Hindlimb muscle (tissue), 1 donor: Measurements from ENCODE around the gene CCN2. TPM values are rescaled to one million over a fixed set of nuclear protein-coding genes. Genes with fewer than 3 reads are reported as not detected.

ENCODE experiments used
- DNase-seq: peaks from one replicate; pipeline ENCODE4 v3.0.0-alpha.2; 2013
- polyA plus RNA-seq: library from polyadenylated mRNA; unstranded; fragments of 120-200 nt; gene quantifications from one replicate; pipeline ENCODE4 v1.2.1, GENCODE V29; 2013; ENCODE audit not compliant: insufficient read length

The CCN2 gene
- polyA plus RNA-seq, 1 donor, result 38.6 TPM

GRCh38 chr6:131966443-131966842 is 15.3 kb upstream of the CCN2 start:
- DNase-seq, result no peak

DNA sequence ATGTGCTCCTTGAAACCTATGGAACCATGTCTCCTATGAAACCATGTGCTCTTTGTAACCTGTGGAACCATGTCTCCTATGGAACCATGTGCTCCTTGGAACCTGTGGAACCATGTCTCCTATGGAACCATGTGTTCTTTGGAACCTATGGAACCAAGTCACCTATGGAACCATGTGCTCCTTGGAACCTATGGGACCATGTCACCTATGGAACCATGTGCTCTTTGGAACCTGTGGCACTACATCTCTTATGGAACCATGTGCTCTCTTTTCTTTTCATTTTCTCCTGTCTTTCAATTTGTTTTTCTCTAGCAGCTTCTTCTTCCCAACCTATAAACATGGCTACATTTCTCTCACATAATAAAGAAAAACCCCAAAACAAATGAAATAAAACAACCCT is 11.9 kb upstream of the CCN2 start:
- no peak for DNase-seq

DNA sequence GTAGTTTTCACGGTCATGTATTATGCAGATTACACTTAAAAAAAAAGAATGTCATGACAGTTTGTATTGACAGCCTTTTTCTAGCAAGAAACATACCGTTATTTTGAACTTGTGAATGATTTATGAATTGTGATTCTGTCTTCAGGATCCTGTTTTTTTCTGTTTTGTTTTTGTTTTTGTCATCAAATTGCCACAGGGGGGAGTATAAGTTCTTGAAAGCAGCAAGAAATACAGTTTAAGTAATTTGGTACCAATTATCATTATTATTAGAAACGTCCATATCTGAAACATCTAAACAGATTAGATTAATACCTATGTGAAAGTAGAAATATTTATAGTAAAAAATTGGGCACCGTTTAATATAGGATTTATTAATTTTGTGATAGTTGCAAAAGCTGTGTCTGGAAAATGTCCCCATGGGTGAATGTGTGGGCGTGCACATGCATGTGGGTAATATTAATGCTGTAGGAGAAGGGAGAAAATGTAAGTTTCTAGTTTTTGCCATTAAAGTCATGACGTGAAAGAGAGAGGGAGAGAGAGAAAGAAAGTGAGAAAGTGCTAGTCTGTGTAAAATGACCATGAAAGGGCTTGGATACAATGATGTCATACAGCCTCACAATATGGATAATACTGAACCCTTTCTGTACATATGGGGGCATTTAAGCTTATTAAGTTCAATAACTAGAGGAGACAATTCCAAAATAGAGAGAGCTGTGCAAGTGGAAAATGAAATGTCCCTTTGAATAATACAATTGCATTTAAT is 9.4 kb upstream of the CCN2 start:
- no peak for DNase-seq

GRCh38 chr6:131958542-131959470 is 7.6 kb upstream of the CCN2 start:
- DNase-seq, result no peak

- DNase-seq, result no peak
These were observed 6.9 kb upstream of the CCN2 start for GRCh38 chr6:131958095-131958494.

GRCh38 chr6:131955876-131956275 is 4.7 kb upstream of the CCN2 start:
- DNase-seq, result no peak

GRCh38 chr6:131955192-131955591 is 4.0 kb upstream of the CCN2 start:
- no peak for DNase-seq

- DNase-seq, result peak; percentile 86
These were observed 3.6 kb upstream of the CCN2 start for GRCh38 chr6:131954775-131955107.

- DNase-seq, result no peak
These were observed 3.0 kb upstream of the CCN2 start for GRCh38 chr6:131954059-131954774.

GRCh38 chr6:131952886-131953509 is 1.8 kb upstream of the CCN2 start:
- no peak for DNase-seq

- no peak for DNase-seq
These were observed 531 bp upstream of the CCN2 start for GRCh38 chr6:131951576-131952230.

GRCh38 chr6:131949909-131950766 is 1.0 kb downstream of the CCN2 start:
- DNase-seq, result peak; percentile 87

DNA sequence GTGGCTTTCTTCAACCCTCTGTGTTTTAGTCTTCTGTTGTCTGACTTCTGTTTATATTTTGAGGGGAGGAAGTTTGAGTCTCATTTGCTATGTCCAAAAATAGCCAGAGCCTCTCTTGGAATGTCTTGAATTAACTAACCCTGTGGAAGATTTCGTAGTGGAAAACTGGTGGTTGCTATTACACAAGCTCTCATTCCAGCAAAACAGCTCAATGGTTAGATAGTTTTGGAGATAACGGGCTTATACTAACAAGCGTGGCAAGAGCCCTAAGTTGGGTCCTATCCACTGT is 1.6 kb downstream of the CCN2 start:
- DNase-seq, result peak; percentile 71

GRCh38 chr6:131948692-131949619 is 2.2 kb downstream of the CCN2 start:
- DNase-seq, result no peak

GRCh38 chr6:131947986-131948661 is 3.0 kb downstream of the CCN2 start:
- DNase-seq, result no peak

GRCh38 chr6:131946992-131947955 is 3.9 kb downstream of the CCN2 start:
- no peak for DNase-seq

DNA sequence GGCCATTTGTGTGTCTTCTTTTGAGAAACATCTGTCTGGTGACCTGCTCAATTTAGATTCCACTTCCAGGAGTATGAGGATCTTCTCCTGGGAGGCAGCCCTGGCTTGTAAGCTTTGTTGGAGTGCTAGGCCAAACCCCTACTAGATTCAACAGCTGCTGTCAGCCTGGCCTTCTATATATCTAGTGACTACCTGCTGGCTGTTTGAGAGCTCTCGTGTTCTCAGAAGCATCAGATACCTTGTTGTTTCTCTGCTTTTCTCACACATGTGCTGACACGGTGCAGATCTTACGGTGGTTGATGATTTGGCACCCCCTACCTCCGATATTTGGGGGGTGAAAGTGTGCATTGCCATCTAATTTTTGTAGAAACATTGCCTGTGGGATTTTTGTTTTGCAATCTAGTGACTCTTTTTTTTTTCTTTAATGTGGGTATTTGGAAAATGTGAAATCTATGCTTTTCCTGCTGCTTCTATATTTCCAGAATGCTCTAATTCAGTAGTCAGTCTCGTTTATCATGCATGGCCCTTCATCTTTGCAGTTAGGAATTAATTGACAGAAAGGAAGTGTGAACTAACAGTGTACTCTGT is 4.7 kb downstream of the CCN2 start:
- no peak for DNase-seq

GRCh38 chr6:131945971-131946370 is 5.2 kb downstream of the CCN2 start:
- no peak for DNase-seq
